ENCODE results near the gene SHISA4. TPM values are rescaled to one million over a fixed set of nuclear protein-coding genes. Genes with fewer than 3 reads are reported as not detected.

SHISA4 gene
- total RNA-seq, 4 donors from 2014 or later = 18.9 to 35.8 (median 29.3) TPM

DNA sequence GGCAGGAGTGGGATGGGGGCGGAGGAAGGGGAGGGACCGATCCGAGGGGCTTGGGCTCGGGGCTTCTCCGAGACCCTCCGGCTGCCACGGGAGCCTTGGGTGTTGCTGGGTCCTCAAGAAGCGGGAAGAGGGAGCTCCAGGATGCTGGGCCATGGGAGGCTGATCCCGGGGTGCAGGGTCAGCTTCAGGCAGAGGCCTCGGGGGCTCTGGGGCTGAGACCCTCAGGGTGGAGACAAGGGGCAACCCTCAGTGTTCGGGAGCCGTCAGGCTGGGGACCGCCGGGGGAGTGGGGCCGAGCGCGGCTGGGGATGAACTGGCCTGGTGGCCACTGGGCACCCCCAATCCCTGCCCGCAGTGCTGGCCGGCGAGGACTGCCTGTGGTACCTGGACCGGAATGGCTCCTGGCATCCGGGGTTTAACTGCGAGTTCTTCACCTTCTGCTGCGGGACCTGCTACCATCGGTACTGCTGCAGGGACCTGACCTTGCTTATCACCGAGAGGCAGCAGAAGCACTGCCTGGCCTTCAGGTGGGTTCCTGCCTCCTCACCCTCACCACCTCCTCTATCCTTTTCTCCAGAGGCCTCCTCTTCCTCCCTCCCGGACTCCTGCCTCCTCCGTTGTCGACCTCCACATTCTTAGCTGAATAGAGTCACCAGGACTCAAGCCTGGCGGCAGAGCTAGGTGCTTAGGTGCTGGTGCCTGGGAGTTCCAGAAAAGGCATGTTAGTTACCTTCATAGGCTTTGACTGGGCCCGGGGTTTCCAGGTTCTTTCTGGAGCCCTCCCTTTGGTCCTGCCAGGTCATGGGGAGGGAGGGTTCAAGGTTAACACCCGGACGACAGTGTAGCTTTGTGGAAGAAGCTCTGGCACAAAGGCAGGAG, 631 bp downstream of the SHISA4 start:
- 16 to 36% methylated on average over 7 to 15 of the region's 33 CpGs for WGBS, 2 donors (ENCODE audit: low coverage in 1 of 2)
- no peak for ATAC-seq
- Histone ChIP-seq H3K9me3 (no peaks in the 10 kb centered on the region), H3K4me1 (peaks cover 0 to 90% (median 18%) of the 10 kb centered on the region in 3 donors), H3K36me3 (no peaks in the 10 kb centered on the region), H3K27me3 (no peaks in the 10 kb centered on the region), H3K27ac (peak overlapping the region; percentile 54 to 94 (median 89)), H3K4me3 (peak overlapping the region; percentile 60 to 83)
- TF ChIP-seq EP300 (IDR thresholded peaks at IDR 0.05) = no peak
- peak in 1 of 2 donors; percentile 17 for TF ChIP-seq POLR2A (IDR thresholded peaks at IDR 0.05)
- TF ChIP-seq POLR2AphosphoS5 (IDR thresholded peaks at IDR 0.05) = peak; percentile 62
- TF ChIP-seq, protein P1, sequence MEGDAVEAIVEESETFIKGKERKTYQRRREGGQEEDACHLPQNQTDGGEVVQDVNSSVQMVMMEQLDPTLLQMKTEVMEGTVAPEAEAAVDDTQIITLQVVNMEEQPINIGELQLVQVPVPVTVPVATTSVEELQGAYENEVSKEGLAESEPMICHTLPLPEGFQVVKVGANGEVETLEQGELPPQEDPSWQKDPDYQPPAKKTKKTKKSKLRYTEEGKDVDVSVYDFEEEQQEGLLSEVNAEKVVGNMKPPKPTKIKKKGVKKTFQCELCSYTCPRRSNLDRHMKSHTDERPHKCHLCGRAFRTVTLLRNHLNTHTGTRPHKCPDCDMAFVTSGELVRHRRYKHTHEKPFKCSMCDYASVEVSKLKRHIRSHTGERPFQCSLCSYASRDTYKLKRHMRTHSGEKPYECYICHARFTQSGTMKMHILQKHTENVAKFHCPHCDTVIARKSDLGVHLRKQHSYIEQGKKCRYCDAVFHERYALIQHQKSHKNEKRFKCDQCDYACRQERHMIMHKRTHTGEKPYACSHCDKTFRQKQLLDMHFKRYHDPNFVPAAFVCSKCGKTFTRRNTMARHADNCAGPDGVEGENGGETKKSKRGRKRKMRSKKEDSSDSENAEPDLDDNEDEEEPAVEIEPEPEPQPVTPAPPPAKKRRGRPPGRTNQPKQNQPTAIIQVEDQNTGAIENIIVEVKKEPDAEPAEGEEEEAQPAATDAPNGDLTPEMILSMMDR (IDR thresholded peaks at IDR 0.05) = no peak

DNA sequence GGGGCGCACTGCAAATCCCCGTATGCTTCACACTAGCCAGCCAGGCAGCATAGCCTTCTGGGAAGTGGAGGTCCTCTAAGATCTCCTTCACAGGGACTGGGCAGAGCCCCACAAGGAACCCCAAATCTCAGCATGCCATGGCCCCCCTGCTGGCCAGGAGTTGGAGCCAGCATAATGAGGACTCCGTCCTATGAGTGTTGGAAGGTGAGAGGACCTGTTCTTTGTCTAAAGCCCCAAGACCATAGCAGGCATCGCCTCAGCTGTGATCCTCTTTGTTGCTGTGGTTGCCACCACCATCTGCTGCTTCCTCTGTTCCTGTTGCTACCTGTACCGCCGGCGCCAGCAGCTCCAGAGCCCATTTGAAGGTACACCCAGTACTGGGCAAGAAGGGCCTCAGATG, 1.5 kb downstream of the SHISA4 start:
- peaks cover 0 to 90% (median 13%) of the 10 kb centered on the region in 3 donors for H3K4me1 ChIP-seq
- no peaks in the 10 kb centered on the region for H3K36me3 ChIP-seq
- H3K27ac ChIP-seq = peak overlapping the region in 3 of 4 donors; percentile 67 to 94 (median 91)
- no peaks in the 10 kb centered on the region for H3K9me3 ChIP-seq
- TF ChIP-seq POLR2A (IDR thresholded peaks at IDR 0.05) (no peak), POLR2AphosphoS5 (IDR thresholded peaks at IDR 0.05) (peak; percentile 61), EP300 (IDR thresholded peaks at IDR 0.05) (no peak)
- TF ChIP-seq, protein P1 (IDR thresholded peaks at IDR 0.05) = peak in 1 of 4 experiments; percentile 25
- 61 to 83% methylated on average over 3 to 5 of the region's 7 CpGs for WGBS, 2 donors (ENCODE audit: low coverage in 1 of 2)
- no peaks in the 10 kb centered on the region for H3K27me3 ChIP-seq
- H3K4me3 ChIP-seq = no peak overlapping the region
- ATAC-seq = no peak

DNA sequence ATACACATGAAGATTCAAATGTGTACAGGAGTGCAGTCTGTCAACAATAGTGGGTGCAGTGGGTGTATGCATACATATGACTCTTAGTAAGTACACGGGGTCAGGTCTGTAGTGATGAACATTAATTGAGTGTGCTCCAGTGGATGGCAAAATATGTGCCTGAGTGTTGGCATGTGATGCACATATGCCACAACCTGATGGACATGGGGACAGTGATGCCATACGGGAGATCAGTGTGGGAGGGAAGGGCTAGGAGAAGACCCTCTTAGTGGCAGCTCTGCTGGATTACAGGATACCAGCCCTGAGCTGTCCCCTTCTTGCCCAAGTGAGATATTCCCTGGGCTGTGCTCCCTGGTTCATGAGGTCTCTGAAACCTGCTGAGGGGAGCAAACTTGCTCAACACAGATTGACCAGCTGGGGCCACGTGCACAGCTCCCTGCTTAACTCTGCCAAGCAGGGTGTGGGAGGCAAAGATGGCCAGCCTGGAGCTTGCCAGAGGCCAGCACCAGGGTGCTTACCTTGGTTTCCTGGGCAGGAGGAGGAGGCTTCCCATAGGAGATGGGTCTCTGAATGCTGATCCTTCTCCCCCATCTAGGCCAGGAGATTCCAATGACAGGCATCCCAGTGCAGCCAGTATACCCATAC, 2.2 kb downstream of the SHISA4 start:
- Histone ChIP-seq H3K9me3 (no peaks in the 10 kb centered on the region), H3K36me3 (no peaks in the 10 kb centered on the region), H3K27ac (peak overlapping the region in 3 of 4 donors; percentile 67 to 94 (median 88)), H3K4me3 (no peak overlapping the region), H3K27me3 (no peaks in the 10 kb centered on the region), H3K4me1 (peaks cover 0 to 90% (median 13%) of the 10 kb centered on the region in 3 donors)
- no peak for TF ChIP-seq POLR2A (IDR thresholded peaks at IDR 0.05)
- TF ChIP-seq, protein P1 (IDR thresholded peaks at IDR 0.05) = no peak
- no peak for TF ChIP-seq EP300 (IDR thresholded peaks at IDR 0.05)
- peak; percentile 73 for TF ChIP-seq POLR2AphosphoS5 (IDR thresholded peaks at IDR 0.05)
- no peak for ATAC-seq
- WGBS, 2 donors (ENCODE audit: low coverage in 1 of 2) = 37 to 40% methylated on average over 1 to 2 of the region's 3 CpGs

DNA sequence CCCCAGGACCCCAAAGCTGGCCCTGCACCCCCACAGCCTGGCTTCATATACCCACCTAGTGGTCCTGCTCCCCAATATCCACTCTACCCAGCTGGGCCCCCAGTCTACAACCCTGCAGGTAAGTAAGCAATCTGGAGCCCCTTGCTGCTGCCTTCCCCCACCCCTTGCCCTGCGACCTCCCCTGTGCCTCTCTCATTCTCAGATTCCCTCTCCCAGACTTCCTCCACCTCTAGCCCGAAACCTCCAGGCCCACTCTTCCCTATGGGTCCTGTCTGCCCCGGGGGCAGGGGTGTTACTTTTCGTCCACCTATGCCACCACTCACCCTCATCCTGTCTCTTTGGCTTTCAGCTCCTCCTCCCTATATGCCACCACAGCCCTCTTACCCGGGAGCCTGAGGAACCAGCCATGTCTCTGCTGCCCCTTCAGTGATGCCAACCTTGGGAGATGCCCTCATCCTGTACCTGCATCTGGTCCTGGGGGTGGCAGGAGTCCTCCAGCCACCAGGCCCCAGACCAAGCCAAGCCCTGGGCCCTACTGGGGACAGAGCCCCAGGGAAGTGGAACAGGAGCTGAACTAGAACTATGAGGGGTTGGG, 2.9 kb downstream of the SHISA4 start:
- peak; percentile 65 for TF ChIP-seq POLR2AphosphoS5 (IDR thresholded peaks at IDR 0.05)
- TF ChIP-seq, protein P1 (IDR thresholded peaks at IDR 0.05) = no peak
- TF ChIP-seq POLR2A (IDR thresholded peaks at IDR 0.05) = peak in 1 of 2 donors; percentile 13
- TF ChIP-seq EP300 (IDR thresholded peaks at IDR 0.05) = no peak
- ATAC-seq = no peak
- Histone ChIP-seq H3K27ac (peak overlapping the region in 3 of 4 donors; percentile 67 to 94 (median 88)), H3K9me3 (no peaks in the 10 kb centered on the region), H3K27me3 (no peaks in the 10 kb centered on the region), H3K4me3 (no peak overlapping the region), H3K4me1 (peaks cover 0 to 91% (median 15%) of the 10 kb centered on the region in 3 donors), H3K36me3 (peaks cover 0 to 4% of the 10 kb centered on the region in 2 donors)
- 75% methylated on average over 4 of the region's 5 CpGs; no CpG with 5 or more reads in 1 of the 2 donors for WGBS, 2 donors (ENCODE audit: low coverage in 1 of 2)

Data from gastroesophageal sphincter (tissue), 4 donors.